PFSK-1 (cell line): ENCODE results near the gene ROBO2.

Source experiments
- FOXP2 ChIP-seq: optimal IDR thresholded peaks from 2 replicates; pipeline ENCODE3; 2011; ENCODE audit warnings: borderline replicate concordance, control low read depth, inconsistent platforms; ENCODE audit not compliant: insufficient read depth; ENCODE audit errors: extremely low read length, extremely low read depth
- POLR2AphosphoS5 ChIP-seq: IDR thresholded peaks from 2 replicates; pipeline ENCODE4 v1.6.1; 2012; ENCODE audit warnings: low read depth, mild to moderate bottlenecking, control low read depth, low read length, moderate library complexity
- REST ChIP-seq, 2 experiments: IDR thresholded peaks; 2 replicates each; pipeline versions ENCODE4 v1.6.1 to v1.8.0; 2011 to 2012; ENCODE audit warnings: low read depth in 2 of 2, low read length in 2 of 2, control low read depth in 1 of 2, inconsistent platforms in 1 of 2, mild to moderate bottlenecking in 1 of 2, moderate library complexity in 1 of 2; ENCODE audit not compliant: insufficient read depth in 1 of 2
- SIN3A ChIP-seq: IDR thresholded peaks from 2 replicates; pipeline ENCODE4 v1.6.1; 2012; ENCODE audit warnings: mild to moderate bottlenecking, low read length, moderate library complexity, borderline replicate concordance; ENCODE audit not compliant: insufficient read depth
- TAF1 ChIP-seq: IDR thresholded peaks from 2 replicates; pipeline ENCODE4 v1.6.1; 2012; ENCODE audit warnings: low read length, control low read depth, borderline replicate concordance; ENCODE audit not compliant: insufficient read depth

ROBO2 gene

DNA sequence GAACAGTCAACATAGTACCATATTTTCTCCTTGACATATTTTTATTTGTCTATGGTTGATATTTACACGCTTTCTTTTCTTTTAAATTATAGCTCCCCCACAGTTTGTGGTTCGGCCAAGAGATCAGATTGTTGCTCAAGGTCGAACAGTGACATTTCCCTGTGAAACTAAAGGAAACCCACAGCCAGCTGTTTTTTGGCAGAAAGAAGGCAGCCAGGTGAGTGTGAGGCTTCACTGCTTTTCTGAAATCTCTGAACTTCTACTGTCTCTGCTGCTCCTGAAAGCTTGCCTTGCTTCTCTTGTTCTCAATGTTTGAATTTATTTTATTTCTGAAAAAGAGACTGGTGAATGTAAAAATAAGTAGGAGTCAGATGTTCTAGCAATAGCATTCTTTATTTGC is 506.3 kb downstream of the ROBO2 start:
- TF ChIP-seq TAF1, result no peak
- no peak for TF ChIP-seq SIN3A
- no peak for TF ChIP-seq POLR2AphosphoS5
- no peak for TF ChIP-seq FOXP2
- no peak for TF ChIP-seq REST (IDR thresholded peaks at IDR 0.05; ENCODE audit: insufficient read depth in 1 of 2, low read depth in 2 of 2, low read length in 2 of 2)

DNA sequence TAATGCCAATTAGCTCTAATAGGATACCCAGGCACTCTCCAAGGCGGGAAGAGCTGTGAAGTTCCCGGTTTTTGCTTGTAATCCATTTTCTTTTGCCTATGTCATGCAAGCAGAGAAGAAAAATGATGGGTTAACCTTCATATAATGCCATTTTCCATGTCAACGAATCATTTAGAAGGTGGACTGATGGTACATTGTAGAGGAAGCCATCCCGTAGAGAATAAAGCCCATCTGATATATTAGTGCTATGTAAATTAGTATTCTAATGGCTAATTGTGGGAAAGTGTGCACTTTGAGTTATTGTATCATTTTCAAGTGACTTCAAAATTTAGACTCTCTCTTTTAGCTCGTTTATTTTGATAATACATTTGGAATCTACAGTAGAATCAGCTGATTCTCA is 509.1 kb downstream of the ROBO2 start:
- TF ChIP-seq FOXP2, result no peak
- no peak for TF ChIP-seq SIN3A
- TF ChIP-seq TAF1, result no peak
- no peak for TF ChIP-seq REST (IDR thresholded peaks at IDR 0.05; ENCODE audit: insufficient read depth in 1 of 2, low read depth in 2 of 2, low read length in 2 of 2)
- no peak for TF ChIP-seq POLR2AphosphoS5

GRCh38 chr3:77553240-77553639 is 513.3 kb downstream of the ROBO2 start:
- no peak for TF ChIP-seq TAF1
- TF ChIP-seq FOXP2, result no peak
- TF ChIP-seq SIN3A, result no peak
- no peak for TF ChIP-seq POLR2AphosphoS5
- no peak for TF ChIP-seq REST (IDR thresholded peaks at IDR 0.05; ENCODE audit: insufficient read depth in 1 of 2, low read depth in 2 of 2, low read length in 2 of 2)

- TF ChIP-seq SIN3A (no peak), REST (IDR thresholded peaks at IDR 0.05; ENCODE audit: insufficient read depth in 1 of 2, low read depth in 2 of 2, low read length in 2 of 2) (no peak), POLR2AphosphoS5 (no peak), TAF1 (no peak), FOXP2 (no peak)
Measured at GRCh38 chr3:77562089-77562488, 522.2 kb downstream of the ROBO2 start.

DNA sequence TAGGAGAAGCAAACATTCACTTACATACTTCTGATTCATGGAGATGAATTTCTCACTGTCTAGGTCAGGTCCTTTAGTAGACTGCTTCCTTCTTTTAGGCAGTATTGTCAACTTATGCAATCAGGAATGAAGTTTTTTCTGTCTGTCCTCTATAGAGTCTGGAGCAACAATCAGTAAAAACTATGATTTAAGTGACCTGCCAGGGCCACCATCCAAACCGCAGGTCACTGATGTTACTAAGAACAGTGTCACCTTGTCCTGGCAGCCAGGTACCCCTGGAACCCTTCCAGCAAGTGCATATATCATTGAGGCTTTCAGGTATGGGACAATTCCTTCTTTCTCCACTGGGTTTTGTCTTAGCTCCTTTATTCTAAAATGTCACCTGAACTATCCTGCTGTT is 523.1 kb downstream of the ROBO2 start:
- no peak for TF ChIP-seq REST (IDR thresholded peaks at IDR 0.05; ENCODE audit: insufficient read depth in 1 of 2, low read depth in 2 of 2, low read length in 2 of 2)
- no peak for TF ChIP-seq FOXP2
- no peak for TF ChIP-seq SIN3A
- no peak for TF ChIP-seq TAF1
- no peak for TF ChIP-seq POLR2AphosphoS5
